Mesodermal cell (in vitro differentiated cells): ENCODE measurements around the gene SF3B3.
"Not testable (repeated sequence)": the region's sequence is repeated elsewhere in the genome, so short reads cannot be mapped to it uniquely, and the experiment has no call there.

Experiments
- H3K27ac ChIP-seq: 2 replicates; pipeline ENCODE4 v1.7.0; 2013; ENCODE audit warnings: mild to moderate bottlenecking, low read depth, low read length, moderate library complexity; ENCODE audit not compliant: severe bottlenecking
- H3K36me3 ChIP-seq: 2 replicates; pipeline ENCODE4 v1.7.1; 2013; ENCODE audit warnings: mild to moderate bottlenecking, low read length, moderate library complexity; ENCODE audit not compliant: control insufficient read depth, insufficient read depth
- H3K4me1 ChIP-seq: one replicate; pipeline ENCODE4 v1.7.1; 2013; ENCODE audit warnings: mild to moderate bottlenecking, low read length; ENCODE audit not compliant: insufficient read depth, control insufficient read depth, poor library complexity, severe bottlenecking
- H3K4me3 ChIP-seq: 2 replicates; pipeline ENCODE4 v1.7.0; 2013; ENCODE audit warnings: low read length, control low read depth, mild to moderate bottlenecking; ENCODE audit not compliant: insufficient read depth, poor library complexity, severe bottlenecking; ENCODE audit errors: extremely low read depth
- H3K9me3 ChIP-seq: 2 replicates; pipeline ENCODE4 v1.7.1; 2013; ENCODE audit warnings: mild to moderate bottlenecking, low read length, moderate library complexity; ENCODE audit not compliant: control insufficient read depth
- WGBS, 2 experiments: methylation state at CpG; one replicate each; pipeline ENCODE4 v1.1.5; 2013; ENCODE audit warnings: missing lambda C conversion rate in 2 of 2; ENCODE audit not compliant: insufficient coverage in 2 of 2; 5-methylcytosine and 5-hydroxymethylcytosine counted together

Gene SF3B3

GRCh38 chr16:70576431-70577255 is 53.0 kb downstream of the SF3B3 start:
- 87 to 92% methylated on average over 9 to 10 of the region's 10 CpGs for WGBS, 2 experiments
- Histone ChIP-seq H3K4me1 (peaks cover 28% of the 10 kb centered on the region), H3K27ac (peak overlapping the region; percentile 41), H3K4me3 (no peak overlapping the region), H3K9me3 (no peaks in the 10 kb centered on the region), H3K36me3 (peaks cover 41% of the 10 kb centered on the region)

GRCh38 chr16:70577256-70577698 is 53.7 kb downstream of the SF3B3 start:
- no peaks in the 10 kb centered on the region for H3K9me3 ChIP-seq
- peaks cover 34% of the 10 kb centered on the region for H3K36me3 ChIP-seq
- 83 to 87% methylated on average over 7 of the region's 9 CpGs for WGBS, 2 experiments
- H3K27ac ChIP-seq, result no peak overlapping the region
- no peak overlapping the region for H3K4me3 ChIP-seq
- peaks cover 26% of the 10 kb centered on the region for H3K4me1 ChIP-seq

- H3K9me3 ChIP-seq, result no peaks in the 10 kb centered on the region
- no peak overlapping the region for H3K27ac ChIP-seq
- H3K4me1 ChIP-seq, result peaks cover 19% of the 10 kb centered on the region
- peaks cover 27% of the 10 kb centered on the region for H3K36me3 ChIP-seq
- 80% methylated on average over 2 of the region's 3 CpGs; no CpG with 5 or more reads in 1 of the 2 experiments for WGBS, 2 experiments
- no peak overlapping the region for H3K4me3 ChIP-seq
These were observed 54.4 kb downstream of the SF3B3 start for GRCh38 chr16:70578035-70578434.

GRCh38 chr16:70579248-70579647 is 55.6 kb downstream of the SF3B3 start:
- 86 to 94% methylated on average over 3 to 5 of the region's 5 CpGs for WGBS, 2 experiments
- Histone ChIP-seq H3K9me3 (no peaks in the 10 kb centered on the region), H3K4me1 (peaks cover 7% of the 10 kb centered on the region), H3K27ac (no peak overlapping the region), H3K36me3 (peaks cover 15% of the 10 kb centered on the region), H3K4me3 (no peak overlapping the region)

GRCh38 chr16:70579648-70580630 is 56.3 kb downstream of the SF3B3 start:
- Histone ChIP-seq H3K4me3 (no peak overlapping the region), H3K9me3 (no peaks in the 10 kb centered on the region), H3K27ac (no peak overlapping the region), H3K36me3 (peaks cover 8% of the 10 kb centered on the region), H3K4me1 (peaks cover 3% of the 10 kb centered on the region)
- 77 to 91% methylated on average over 14 to 15 of the region's 21 CpGs for WGBS, 2 experiments

GRCh38 chr16:70582280-70582978 is 58.8 kb downstream of the SF3B3 start:
- Histone ChIP-seq H3K36me3 (no peaks in the 10 kb centered on the region), H3K4me1 (no peaks in the 10 kb centered on the region), H3K9me3 (no peaks in the 10 kb centered on the region), H3K27ac (no peak overlapping the region), H3K4me3 (no peak overlapping the region)
- WGBS, 2 experiments, result 89 to 92% methylated on average over 11 of the region's 11 CpGs

GRCh38 chr16:70586731-70587130 is 63.1 kb downstream of the SF3B3 start:
- Histone ChIP-seq H3K4me1 (no peaks in the 10 kb centered on the region), H3K27ac (no peak overlapping the region), H3K9me3 (no peaks in the 10 kb centered on the region), H3K4me3 (no peak overlapping the region), H3K36me3 (no peaks in the 10 kb centered on the region)
- 91 to 95% methylated on average over 6 to 9 of the region's 9 CpGs for WGBS, 2 experiments

GRCh38 chr16:70588565-70588964 is 64.9 kb downstream of the SF3B3 start:
- WGBS, 2 experiments, result 88 to 92% methylated on average over 3 of the region's 4 CpGs
- Histone ChIP-seq H3K27ac (no peak overlapping the region), H3K4me3 (no peak overlapping the region), H3K9me3 (no peaks in the 10 kb centered on the region), H3K36me3 (no peaks in the 10 kb centered on the region), H3K4me1 (no peaks in the 10 kb centered on the region)

- H3K27ac ChIP-seq, H3K36me3 ChIP-seq, H3K4me3 ChIP-seq, H3K9me3 ChIP-seq, H3K4me1 ChIP-seq: not testable (repeated sequence)
- 100% methylated on average over 1 of the region's 3 CpGs; no CpG with 5 or more reads in 1 of the 2 experiments for WGBS, 2 experiments
These were observed 65.8 kb downstream of the SF3B3 start for GRCh38 chr16:70589416-70589815.

GRCh38 chr16:70589998-70590471 is 66.4 kb downstream of the SF3B3 start:
- Histone ChIP-seq H3K4me1 (no peaks in the 10 kb centered on the region), H3K4me3 (no peak overlapping the region), H3K27ac (no peak overlapping the region), H3K9me3 (no peaks in the 10 kb centered on the region), H3K36me3 (no peaks in the 10 kb centered on the region)
- 80% methylated on average over 5 of the region's 10 CpGs for WGBS, 2 experiments
